Chondrocyte (in vitro differentiated cells): ENCODE measurements around the gene USP47. TPM values are rescaled to one million over a fixed set of nuclear protein-coding genes. Genes with fewer than 3 reads are reported as not detected.
A peak's percentile ranks its signal among the peaks of the same experiment; 100 is the strongest.

Experiments
- DNase-seq: peaks from one replicate; pipeline ENCODE4 v3.0.0; 2021; ENCODE audit warnings: mixed read lengths, low spot score
- H3K27ac Mint-ChIP-seq: one replicate; pipeline ENCODE4 v1.8.0; 2021; ENCODE audit warnings: mild to moderate bottlenecking, moderate library complexity, mixed read lengths; ENCODE audit not compliant: unreplicated experiment
- H3K27me3 Mint-ChIP-seq: 2 replicates; pipeline ENCODE4 v1.8.0; 2021; ENCODE audit warnings: low read depth, mixed read lengths
- H3K36me3 Mint-ChIP-seq: 2 replicates; pipeline ENCODE4 v1.8.0; 2021; ENCODE audit warnings: low read depth, mixed read lengths
- H3K4me1 Mint-ChIP-seq: 2 replicates; pipeline ENCODE4 v1.8.0; 2021; ENCODE audit warnings: low read depth, mild to moderate bottlenecking, mixed read lengths
- H3K4me3 Mint-ChIP-seq: one replicate; pipeline ENCODE4 v1.8.0; 2021; ENCODE audit warnings: mild to moderate bottlenecking, moderate library complexity, mixed read lengths; ENCODE audit not compliant: unreplicated experiment
- H3K9me3 Mint-ChIP-seq: 2 replicates; pipeline ENCODE4 v1.8.0; 2021; ENCODE audit warnings: low read depth, mixed read lengths
- total RNA-seq: library from RNA; stranded (reverse); gene quantifications from 3 replicates; pipeline ENCODE4 v1.2.1, GENCODE V29; 2021
- TF ChIP-seq, protein P1 (sequence below): fragments of 200-600 bp; sonication (generic); IDR thresholded peaks from 2 replicates; pipeline ENCODE4 v1.5.0; 2021; ENCODE audit warnings: antibody characterized with exemption, mild to moderate bottlenecking, moderate library complexity

USP47 gene
- total RNA-seq, 1 donor from 2014 or later: 44.4 TPM

DNA sequence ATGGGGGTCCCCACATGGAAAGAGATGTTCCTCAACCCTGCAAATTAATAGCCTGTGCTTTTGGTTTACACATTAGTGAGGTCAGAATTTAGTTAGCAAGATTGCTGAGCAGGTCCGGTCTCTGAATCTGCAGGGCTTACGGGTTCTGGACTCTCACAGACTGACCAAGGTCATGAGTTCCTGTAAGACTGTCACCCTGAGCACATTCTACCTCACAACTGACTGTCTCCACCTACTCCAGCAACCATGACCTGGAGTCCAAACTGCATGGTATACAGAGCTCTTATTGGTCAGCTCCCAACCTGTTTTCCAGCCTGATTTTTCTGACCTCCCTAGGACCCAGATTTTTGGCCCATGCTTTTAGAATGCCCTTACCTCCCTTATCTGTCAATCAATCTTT is 138.4 kb downstream of the USP47 start:
- DNase-seq: no peak
- Mint-ChIP-seq H3K9me3 (no peaks in the 10 kb centered on the region), H3K27ac (peak overlapping the region; percentile 98), H3K27me3 (no peaks in the 10 kb centered on the region), H3K36me3 (peaks cover 8% of the 10 kb centered on the region), H3K4me1 (peaks cover 97% of the 10 kb centered on the region), H3K4me3 (no peak overlapping the region)
- TF ChIP-seq, protein P1, sequence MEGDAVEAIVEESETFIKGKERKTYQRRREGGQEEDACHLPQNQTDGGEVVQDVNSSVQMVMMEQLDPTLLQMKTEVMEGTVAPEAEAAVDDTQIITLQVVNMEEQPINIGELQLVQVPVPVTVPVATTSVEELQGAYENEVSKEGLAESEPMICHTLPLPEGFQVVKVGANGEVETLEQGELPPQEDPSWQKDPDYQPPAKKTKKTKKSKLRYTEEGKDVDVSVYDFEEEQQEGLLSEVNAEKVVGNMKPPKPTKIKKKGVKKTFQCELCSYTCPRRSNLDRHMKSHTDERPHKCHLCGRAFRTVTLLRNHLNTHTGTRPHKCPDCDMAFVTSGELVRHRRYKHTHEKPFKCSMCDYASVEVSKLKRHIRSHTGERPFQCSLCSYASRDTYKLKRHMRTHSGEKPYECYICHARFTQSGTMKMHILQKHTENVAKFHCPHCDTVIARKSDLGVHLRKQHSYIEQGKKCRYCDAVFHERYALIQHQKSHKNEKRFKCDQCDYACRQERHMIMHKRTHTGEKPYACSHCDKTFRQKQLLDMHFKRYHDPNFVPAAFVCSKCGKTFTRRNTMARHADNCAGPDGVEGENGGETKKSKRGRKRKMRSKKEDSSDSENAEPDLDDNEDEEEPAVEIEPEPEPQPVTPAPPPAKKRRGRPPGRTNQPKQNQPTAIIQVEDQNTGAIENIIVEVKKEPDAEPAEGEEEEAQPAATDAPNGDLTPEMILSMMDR: no peak

DNA sequence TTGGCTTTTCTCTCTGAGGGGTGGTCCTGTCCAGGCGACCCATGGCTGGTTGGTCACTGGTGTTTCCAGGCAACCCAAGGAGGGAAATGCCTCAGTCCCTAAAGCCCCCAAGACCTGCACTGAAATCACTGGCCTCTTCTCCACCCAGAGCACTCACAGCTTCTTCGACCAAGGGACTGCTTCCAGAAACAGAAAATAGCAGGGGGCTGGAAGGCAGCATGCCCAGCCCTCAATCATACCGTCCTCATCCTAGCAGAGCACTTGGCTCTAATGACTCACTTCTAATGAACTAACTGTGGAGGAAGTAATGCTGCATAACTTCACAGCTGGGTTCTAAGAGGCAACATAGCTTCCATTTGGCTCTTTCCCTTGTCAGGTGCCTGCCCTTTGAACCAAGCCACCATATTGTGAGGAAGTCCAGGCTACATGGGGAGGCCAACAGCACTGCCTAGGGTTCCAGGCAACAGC is 139.1 kb downstream of the USP47 start:
- H3K27me3 Mint-ChIP-seq: no peaks in the 10 kb centered on the region
- no peak overlapping the region for H3K4me3 Mint-ChIP-seq
- peaks cover 97% of the 10 kb centered on the region for H3K4me1 Mint-ChIP-seq
- H3K9me3 Mint-ChIP-seq: no peaks in the 10 kb centered on the region
- H3K27ac Mint-ChIP-seq: peak overlapping the region; percentile 98
- TF ChIP-seq, protein P1: no peak
- no peak for DNase-seq
- peaks cover 8% of the 10 kb centered on the region for H3K36me3 Mint-ChIP-seq

DNA sequence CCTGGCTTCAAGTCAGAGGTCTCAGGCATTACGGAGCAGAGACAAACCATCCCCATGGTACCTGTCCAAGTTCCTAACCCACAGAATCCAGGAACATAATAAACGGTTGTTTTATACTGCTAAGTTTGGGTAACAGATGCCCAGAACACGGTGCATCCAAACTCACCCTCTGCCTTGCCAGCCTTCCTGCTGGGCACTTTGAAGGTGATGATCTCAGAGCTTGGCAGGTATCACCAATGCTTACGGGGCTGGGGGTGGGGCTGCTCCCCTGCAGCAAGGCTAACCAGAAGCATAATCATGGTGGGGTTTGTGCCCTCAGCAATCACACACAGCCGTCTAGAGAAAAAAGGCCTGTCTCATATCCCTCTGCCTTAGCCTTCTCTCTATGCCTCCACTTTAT is 139.6 kb downstream of the USP47 start:
- peak overlapping the region; percentile 98 for H3K27ac Mint-ChIP-seq
- TF ChIP-seq, protein P1: no peak
- no peak overlapping the region for H3K4me3 Mint-ChIP-seq
- H3K27me3 Mint-ChIP-seq: no peaks in the 10 kb centered on the region
- H3K36me3 Mint-ChIP-seq: peaks cover 8% of the 10 kb centered on the region
- H3K9me3 Mint-ChIP-seq: no peaks in the 10 kb centered on the region
- no peak for DNase-seq
- H3K4me1 Mint-ChIP-seq: peaks cover 96% of the 10 kb centered on the region

DNA sequence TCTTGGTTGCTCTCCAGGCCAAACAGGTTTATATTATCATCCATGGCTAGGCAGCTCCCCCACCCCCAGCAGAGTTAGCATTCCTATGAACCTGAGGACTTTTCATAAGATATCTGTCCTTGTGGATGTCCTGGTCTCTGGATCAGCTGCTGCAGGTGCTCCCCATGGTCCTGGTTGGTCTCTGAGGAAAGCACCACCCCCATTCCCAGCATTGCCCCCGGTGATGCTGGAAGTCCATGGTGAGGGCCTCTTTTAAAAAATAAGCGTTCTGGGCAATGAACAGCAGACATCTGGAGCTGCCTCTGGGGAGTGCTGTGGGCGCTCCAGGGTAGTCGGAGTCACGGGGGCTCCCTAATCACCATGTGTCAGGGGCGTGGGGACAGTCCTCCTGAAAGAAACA is 140.1 kb downstream of the USP47 start:
- Mint-ChIP-seq H3K9me3 (no peaks in the 10 kb centered on the region), H3K36me3 (peaks cover 8% of the 10 kb centered on the region), H3K4me1 (peaks cover 96% of the 10 kb centered on the region), H3K4me3 (no peak overlapping the region), H3K27ac (peak overlapping the region; percentile 88), H3K27me3 (no peaks in the 10 kb centered on the region)
- no peak for DNase-seq
- TF ChIP-seq, protein P1: no peak

DNA sequence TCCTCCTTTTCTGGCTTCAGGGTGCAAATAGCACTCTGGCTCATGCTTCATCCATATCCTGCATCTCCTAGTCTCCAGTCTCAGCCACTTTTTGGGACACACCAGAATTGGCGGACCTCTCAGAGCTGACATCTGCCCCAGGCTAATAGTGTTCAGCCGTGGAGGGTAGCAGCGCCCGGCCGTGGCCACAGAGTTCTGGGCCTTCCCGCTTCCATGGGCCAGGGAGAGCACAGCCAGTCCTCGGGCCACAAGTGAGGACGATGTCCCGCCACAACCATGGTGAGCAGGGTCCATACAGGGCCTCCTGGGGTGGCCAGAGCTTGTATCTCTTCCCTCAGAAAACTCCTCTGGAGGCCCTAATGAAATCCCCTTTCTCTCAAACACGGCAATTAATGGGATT is 140.7 kb downstream of the USP47 start:
- Mint-ChIP-seq H3K4me1 (peaks cover 95% of the 10 kb centered on the region), H3K27me3 (no peaks in the 10 kb centered on the region), H3K4me3 (no peak overlapping the region), H3K36me3 (peaks cover 9% of the 10 kb centered on the region), H3K9me3 (no peaks in the 10 kb centered on the region), H3K27ac (peak overlapping the region; percentile 88)
- TF ChIP-seq, protein P1: no peak
- DNase-seq: no peak
